NOMO-1 treated with DMSO at 0.1 percent for 48 hours (cell line): ENCODE data around the gene ISLR.

Experiments
- DNase-seq: peaks from one replicate; lab custom pipeline; 2025; ENCODE audit not compliant: unreplicated experiment; lab: John Stamatoyannopoulos, UW

The ISLR gene

GRCh38 chr15:74170875-74171578 lies 2.5 kb upstream of the ISLR start:
- DNase-seq, result no peak

GRCh38 chr15:74171965-74172541 lies 1.5 kb upstream of the ISLR start:
- no peak for DNase-seq

GRCh38 chr15:74172701-74173379 lies 670 bp upstream of the ISLR start:
- no peak for DNase-seq

DNA sequence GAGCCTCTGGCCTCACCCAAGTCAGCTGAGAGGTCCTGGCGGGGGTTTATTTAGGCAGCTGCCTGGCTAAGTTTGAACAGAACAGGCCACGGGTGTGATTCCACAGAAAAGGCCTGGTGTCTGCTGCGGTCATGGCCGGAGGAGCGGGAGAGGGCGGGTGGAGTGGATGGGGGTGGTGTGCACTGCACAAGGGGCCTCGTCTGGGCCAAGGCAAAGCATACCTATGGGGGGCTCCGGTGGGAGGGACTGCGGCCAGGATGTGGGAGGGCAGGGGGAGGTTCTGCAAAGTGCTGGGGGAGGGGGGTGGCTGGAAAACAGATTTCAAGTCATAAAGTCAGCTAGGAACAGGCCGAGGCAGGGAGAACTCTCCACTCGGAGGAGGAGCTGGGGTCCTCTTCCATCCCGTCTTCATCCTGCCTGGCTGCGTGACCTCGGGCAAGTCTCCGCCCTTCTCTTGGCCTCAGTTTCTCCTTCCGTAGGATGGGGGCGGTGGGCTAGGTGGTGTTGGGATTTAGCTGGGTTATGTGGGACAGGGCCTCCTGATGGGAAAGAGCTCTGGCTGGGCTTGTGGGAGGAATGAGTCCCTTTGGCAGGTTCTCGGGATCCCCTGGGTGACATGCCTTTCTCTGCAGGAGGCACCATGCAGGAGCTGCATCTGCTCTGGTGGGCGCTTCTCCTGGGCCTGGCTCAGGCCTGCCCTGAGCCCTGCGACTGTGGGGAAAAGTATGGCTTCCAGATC lies 878 bp downstream of the ISLR start:
- no peak for DNase-seq

GRCh38 chr15:74174958-74175253 lies 1.4 kb downstream of the ISLR start:
- DNase-seq, result no peak

DNA sequence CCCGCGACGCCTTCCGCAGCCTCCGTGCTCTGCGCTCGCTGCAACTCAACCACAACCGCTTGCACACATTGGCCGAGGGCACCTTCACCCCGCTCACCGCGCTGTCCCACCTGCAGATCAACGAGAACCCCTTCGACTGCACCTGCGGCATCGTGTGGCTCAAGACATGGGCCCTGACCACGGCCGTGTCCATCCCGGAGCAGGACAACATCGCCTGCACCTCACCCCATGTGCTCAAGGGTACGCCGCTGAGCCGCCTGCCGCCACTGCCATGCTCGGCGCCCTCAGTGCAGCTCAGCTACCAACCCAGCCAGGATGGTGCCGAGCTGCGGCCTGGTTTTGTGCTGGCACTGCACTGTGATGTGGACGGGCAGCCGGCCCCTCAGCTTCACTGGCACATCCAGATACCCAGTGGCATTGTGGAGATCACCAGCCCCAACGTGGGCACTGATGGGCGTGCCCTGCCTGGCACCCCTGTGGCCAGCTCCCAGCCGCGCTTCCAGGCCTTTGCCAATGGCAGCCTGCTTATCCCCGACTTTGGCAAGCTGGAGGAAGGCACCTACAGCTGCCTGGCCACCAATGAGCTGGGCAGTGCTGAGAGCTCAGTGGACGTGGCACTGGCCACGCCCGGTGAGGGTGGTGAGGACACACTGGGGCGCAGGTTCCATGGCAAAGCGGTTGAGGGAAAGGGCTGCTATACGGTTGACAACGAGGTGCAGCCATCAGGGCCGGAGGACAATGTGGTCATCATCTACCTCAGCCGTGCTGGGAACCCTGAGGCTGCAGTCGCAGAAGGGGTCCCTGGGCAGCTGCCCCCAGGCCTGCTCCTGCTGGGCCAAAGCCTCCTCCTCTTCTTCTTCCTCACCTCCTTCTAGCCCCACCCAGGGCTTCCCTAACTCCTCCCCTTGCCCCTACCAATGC lies 2.0 kb downstream of the ISLR start:
- DNase-seq, result no peak

DNA sequence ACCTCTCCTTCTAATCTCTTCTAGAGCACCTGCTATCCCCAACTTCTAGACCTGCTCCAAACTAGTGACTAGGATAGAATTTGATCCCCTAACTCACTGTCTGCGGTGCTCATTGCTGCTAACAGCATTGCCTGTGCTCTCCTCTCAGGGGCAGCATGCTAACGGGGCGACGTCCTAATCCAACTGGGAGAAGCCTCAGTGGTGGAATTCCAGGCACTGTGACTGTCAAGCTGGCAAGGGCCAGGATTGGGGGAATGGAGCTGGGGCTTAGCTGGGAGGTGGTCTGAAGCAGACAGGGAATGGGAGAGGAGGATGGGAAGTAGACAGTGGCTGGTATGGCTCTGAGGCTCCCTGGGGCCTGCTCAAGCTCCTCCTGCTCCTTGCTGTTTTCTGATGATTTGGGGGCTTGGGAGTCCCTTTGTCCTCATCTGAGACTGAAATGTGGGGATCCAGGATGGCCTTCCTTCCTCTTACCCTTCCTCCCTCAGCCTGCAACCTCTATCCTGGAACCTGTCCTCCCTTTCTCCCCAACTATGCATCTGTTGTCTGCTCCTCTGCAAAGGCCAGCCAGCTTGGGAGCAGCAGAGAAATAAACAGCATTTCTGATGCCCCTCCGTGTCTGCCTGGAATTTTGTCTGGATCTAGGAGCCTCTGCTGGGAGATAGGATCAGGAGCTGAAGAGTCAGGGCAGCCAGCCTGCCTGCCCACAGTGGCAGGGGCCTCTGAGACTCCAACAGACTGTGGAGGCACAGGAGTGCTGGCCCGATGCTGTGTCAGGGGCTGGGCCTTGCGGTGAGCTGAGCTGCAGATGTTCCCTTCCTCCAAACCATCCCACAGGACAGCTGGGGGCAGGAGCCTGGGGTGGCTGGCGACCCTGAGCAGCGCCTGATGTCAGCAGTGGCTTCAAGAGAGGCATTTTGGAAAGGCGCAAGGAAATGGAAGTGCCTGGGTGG lies 3.0 kb downstream of the ISLR start:
- DNase-seq, result no peak

DNA sequence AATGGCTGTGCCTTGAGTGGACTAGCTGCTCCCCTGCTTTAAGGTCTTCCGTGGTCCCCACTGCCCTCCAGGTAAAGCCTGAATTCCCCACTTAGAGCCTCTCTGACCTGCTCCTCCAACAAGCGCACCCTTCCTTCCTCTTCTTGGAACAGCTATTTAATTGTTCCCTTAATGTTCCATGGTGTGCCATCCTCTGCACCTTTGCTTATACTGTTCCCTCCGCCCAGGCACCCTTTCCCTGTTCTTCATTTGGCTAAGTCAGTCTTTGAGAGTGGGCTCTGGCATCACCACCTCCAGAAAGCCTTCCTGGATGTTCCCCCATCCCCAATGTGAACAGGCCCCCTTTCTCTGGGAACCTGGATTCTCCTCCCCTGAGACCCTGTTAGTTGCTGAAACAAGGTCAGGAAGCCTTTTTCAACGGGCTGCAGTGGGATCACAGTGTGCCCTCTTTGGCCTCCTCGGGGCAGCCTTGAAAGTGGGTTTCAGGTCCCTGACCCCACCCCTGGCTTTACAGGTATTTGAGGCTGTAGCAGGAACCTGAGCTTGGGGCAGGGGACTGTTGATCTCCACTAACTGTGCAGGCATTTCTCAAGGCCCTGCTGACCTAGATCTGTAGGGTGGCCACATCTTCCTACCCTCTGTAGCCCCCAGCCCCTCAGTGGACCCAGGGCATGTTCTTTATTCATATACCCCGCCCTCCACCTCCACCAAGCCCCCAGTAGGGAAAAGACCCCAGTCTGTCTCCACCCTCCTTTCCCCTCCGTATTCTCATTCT lies 5.0 kb downstream of the ISLR start:
- DNase-seq, result no peak

GRCh38 chr15:74179101-74179841 lies 5.8 kb downstream of the ISLR start:
- no peak for DNase-seq

- no peak for DNase-seq
Measured at GRCh38 chr15:74179983-74180880, 6.7 kb downstream of the ISLR start.

DNA sequence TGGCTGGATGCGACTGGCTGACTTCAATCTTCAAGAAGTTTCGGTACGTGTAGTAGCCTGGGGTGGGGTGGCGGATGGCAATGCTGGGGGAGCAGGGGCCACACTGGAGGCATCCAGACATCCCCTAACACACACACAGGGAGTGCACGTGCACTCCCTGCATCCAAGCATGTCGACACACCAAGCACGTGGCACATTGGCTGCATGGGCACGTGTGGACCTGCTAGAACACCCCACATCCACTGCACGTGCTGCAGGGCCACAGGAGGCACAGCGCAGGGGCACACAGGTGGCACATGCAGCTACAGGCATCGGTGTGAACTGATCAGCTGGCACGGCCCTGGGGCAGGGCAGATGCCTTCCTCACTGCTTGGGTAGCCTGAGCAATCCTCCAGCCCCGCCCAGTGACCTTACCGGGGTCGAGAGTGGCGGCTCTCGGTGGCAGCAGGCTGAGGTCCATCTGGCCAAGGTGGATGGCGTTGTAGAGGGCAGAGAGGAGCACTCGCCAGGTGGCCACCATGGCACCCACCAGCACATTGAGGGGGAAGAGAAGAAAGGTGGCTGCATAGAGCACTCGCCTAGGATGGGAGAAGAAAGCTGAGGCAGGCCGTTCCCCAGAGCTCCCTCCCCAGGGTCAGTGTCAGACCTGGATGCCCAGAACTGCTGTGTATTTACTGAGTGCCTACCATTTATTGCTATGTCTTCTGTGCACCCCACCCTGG lies 7.5 kb downstream of the ISLR start:
- no peak for DNase-seq

- no peak for DNase-seq
Measured at GRCh38 chr15:74182131-74182530, 8.6 kb downstream of the ISLR start.

DNA sequence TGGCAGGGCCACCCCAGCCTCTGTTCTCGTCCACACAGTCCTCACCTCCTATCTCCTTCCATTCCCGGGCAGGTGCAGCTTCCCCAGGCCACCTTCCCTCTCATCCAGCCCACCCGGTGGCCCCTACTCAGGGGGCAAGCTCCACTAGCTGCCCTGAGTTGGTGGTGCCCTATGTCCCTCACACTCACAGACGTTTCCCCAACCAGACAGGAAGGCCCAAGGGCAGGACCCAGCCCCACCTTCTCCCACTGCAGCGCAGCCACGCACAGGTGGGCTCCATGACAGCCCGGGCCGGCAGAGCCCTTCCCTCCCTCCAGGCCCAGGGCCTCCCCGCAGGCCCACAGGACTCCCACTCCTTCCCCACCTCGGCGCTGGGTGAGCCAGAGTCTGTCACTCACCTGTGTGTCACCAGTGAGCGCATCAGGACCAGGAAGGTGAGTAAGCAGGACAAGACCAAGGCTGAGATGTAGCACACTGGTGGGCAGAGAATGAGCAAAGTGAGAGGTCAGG lies 11.1 kb downstream of the ISLR start:
- no peak for DNase-seq

GRCh38 chr15:74185710-74186348 lies 12.3 kb downstream of the ISLR start:
- DNase-seq, result no peak

DNA sequence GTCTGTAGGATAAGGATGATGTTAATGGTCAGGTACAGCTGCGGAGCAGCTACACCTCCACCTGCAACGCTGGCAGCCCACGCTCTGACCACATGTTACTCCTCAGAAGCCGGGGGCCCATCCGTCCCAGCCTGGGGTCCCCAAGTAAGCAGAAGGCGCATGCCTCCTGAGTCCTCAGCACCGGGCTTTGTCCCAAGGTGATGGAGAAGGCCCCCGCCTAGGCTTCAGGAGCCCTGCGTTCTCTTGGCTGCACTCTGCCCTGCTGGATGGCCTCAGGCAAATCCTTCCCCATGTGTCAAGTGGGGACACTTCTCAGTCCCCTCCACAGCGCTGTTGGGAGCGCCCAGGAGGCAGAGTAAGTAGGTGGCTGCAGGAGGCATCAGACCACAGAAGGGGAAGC lies 14.7 kb downstream of the ISLR start:
- DNase-seq, result no peak

- DNase-seq, result no peak
Measured at GRCh38 chr15:74191798-74192197, 18.3 kb downstream of the ISLR start.
